Measurements from ENCODE around the gene SNAI3.

The SNAI3 gene

DNA sequence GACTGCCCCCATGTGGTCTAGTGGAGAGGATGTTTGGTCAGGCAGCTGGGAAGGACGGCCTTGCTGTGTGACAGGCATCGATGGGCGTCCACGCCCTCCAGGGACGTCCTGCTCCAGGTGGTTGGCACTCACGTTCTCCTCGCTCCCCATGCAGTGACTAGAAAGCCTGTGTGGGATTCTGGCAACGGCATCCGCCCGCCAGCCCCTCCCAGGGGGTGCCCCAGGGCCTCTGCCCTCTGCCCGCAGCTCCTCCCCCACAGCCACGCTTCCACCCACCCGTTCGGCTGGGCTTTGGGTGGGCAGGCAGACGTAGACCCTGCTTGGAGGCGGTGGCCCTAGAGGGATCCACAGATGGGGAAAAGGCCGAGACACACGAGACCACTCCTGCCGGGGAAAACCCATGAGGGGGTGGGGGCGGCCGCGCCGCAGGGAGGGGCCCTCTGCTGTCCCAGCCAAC, 52.6 kb downstream of the SNAI3 start:
- DNase-seq (ENCODE audit: low read depth), result peak; percentile 31
- TF ChIP-seq, protein P1, sequence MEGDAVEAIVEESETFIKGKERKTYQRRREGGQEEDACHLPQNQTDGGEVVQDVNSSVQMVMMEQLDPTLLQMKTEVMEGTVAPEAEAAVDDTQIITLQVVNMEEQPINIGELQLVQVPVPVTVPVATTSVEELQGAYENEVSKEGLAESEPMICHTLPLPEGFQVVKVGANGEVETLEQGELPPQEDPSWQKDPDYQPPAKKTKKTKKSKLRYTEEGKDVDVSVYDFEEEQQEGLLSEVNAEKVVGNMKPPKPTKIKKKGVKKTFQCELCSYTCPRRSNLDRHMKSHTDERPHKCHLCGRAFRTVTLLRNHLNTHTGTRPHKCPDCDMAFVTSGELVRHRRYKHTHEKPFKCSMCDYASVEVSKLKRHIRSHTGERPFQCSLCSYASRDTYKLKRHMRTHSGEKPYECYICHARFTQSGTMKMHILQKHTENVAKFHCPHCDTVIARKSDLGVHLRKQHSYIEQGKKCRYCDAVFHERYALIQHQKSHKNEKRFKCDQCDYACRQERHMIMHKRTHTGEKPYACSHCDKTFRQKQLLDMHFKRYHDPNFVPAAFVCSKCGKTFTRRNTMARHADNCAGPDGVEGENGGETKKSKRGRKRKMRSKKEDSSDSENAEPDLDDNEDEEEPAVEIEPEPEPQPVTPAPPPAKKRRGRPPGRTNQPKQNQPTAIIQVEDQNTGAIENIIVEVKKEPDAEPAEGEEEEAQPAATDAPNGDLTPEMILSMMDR (IDR thresholded peaks at IDR 0.05; ENCODE audit: low read length, missing control alignments), result peak; percentile 35
- H3K4me3 ChIP-seq (replicated peaks; ENCODE audit: low read depth, low read length), result no peak overlapping the region

GRCh38 chr16:88632587-88632930, 53.7 kb downstream of the SNAI3 start:
- no peak for DNase-seq (ENCODE audit: low read depth)
- no peak overlapping the region for H3K4me3 ChIP-seq (replicated peaks; ENCODE audit: low read depth, low read length)
- TF ChIP-seq, protein P1 (IDR thresholded peaks at IDR 0.05; ENCODE audit: low read length, missing control alignments), result no peak

DNA sequence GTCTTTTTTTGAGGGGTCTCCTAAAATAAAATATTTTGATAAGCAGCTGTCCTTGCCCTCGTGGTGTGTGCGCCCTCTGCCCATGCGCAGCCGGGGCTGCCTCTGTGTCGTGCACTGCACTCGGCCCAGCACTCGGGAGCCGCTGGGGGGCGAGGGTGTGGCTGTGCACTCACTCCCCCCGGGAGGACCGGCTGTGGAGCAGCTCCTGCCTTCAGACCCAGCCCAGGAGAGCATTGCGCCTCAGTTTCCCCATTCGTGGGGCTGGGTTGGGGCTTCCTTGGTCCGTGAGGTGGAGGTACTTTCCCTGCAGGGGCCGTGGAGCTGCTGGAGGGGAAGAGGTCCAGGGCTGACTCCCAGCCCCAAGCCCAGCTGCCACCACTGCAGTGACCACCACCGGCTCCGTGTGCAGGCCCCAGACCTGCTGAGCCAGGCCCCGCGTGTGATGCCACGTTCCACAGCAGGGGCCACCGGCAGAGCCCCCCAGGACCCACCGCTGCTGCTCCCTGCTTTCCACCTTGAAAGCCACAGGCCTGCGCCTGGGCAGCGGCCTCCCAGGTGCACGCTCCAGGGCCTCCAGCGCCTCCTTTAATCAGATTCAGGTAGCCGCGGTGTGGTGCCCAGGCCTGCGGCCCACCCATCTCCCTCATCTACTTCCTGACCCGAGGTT, 54.3 kb downstream of the SNAI3 start:
- no peak overlapping the region for H3K4me3 ChIP-seq (replicated peaks; ENCODE audit: low read depth, low read length)
- TF ChIP-seq, protein P1 (IDR thresholded peaks at IDR 0.05; ENCODE audit: low read length, missing control alignments), result no peak
- DNase-seq (ENCODE audit: low read depth), result no peak

DNA sequence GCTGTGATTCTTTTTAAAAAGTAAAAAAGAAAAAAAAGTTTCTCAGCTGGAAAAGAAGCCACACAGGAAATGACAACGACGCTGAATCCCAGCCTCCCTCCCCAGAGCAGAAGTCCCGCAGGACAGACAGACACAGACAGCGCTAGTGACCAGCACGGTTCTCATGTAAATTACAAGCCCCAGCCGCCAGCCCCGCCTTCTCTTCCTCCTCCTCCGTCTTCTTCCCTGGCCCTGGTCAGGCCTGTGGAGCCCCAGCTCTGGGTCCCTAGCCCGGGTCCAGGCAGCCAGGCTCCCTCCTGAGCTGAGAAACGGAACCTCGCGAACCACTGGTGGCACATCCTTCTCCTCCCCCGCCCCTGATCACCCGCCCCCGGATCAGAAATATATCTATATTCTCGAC, 54.9 kb downstream of the SNAI3 start:
- TF ChIP-seq, protein P1 (IDR thresholded peaks at IDR 0.05; ENCODE audit: low read length, missing control alignments), result no peak
- H3K4me3 ChIP-seq (replicated peaks; ENCODE audit: low read depth, low read length), result no peak overlapping the region
- DNase-seq (ENCODE audit: low read depth), result no peak

GRCh38 chr16:88630941-88631340, 55.4 kb downstream of the SNAI3 start:
- TF ChIP-seq, protein P1 (IDR thresholded peaks at IDR 0.05; ENCODE audit: low read length, missing control alignments), result no peak
- DNase-seq (ENCODE audit: low read depth), result no peak
- H3K4me3 ChIP-seq (replicated peaks; ENCODE audit: low read depth, low read length), result no peak overlapping the region

DNA sequence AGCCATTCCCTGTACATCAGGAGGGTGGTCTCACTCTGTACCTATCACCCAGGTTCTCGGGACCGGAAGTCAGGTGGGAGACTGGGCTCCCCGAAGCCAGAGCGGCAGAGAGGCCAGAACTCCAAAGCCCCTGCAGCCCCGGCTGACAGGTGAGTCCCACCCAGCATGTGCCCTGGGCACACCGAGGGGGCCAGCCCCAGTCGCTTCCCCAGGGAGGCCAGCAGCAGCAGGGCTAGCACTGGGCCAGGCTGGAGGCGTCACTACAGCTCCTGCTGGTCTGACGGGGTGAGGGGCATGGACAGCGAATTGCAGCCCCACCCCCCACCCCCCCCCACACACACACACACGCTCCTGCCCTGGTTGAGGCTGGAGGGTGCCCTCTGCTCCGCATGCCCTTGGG, 55.9 kb downstream of the SNAI3 start:
- TF ChIP-seq, protein P1 (IDR thresholded peaks at IDR 0.05; ENCODE audit: low read length, missing control alignments), result no peak
- DNase-seq (ENCODE audit: low read depth), result no peak

GRCh38 chr16:88629835-88630234, 56.5 kb downstream of the SNAI3 start:
- no peak for DNase-seq (ENCODE audit: low read depth)
- no peak overlapping the region for H3K4me3 ChIP-seq (replicated peaks; ENCODE audit: low read depth, low read length)
- TF ChIP-seq, protein P1 (IDR thresholded peaks at IDR 0.05; ENCODE audit: low read length, missing control alignments), result no peak

More for the DNA sequence above, 55.9 kb downstream of the SNAI3 start:
- H3K4me3 ChIP-seq (replicated peaks; ENCODE audit: low read depth, low read length), result no peak overlapping the region
